Measurements from ENCODE around the gene TEX28. TPM values are rescaled to one million over a fixed set of nuclear protein-coding genes. Genes with fewer than 3 reads are reported as not detected.
"Not testable (repeated sequence)": the region's sequence is repeated elsewhere in the genome, so short reads cannot be mapped to it uniquely, and the experiment has no call there.

TEX28 gene
- polyA plus RNA-seq, 4 donors: not detected

GRCh38 chrX:154312116-154312515 is 17.2 kb upstream of the TEX28 start:
- no peak for DNase-seq (ENCODE audit: low read depth in 4 of 4, low spot score in 3 of 4)

DNA sequence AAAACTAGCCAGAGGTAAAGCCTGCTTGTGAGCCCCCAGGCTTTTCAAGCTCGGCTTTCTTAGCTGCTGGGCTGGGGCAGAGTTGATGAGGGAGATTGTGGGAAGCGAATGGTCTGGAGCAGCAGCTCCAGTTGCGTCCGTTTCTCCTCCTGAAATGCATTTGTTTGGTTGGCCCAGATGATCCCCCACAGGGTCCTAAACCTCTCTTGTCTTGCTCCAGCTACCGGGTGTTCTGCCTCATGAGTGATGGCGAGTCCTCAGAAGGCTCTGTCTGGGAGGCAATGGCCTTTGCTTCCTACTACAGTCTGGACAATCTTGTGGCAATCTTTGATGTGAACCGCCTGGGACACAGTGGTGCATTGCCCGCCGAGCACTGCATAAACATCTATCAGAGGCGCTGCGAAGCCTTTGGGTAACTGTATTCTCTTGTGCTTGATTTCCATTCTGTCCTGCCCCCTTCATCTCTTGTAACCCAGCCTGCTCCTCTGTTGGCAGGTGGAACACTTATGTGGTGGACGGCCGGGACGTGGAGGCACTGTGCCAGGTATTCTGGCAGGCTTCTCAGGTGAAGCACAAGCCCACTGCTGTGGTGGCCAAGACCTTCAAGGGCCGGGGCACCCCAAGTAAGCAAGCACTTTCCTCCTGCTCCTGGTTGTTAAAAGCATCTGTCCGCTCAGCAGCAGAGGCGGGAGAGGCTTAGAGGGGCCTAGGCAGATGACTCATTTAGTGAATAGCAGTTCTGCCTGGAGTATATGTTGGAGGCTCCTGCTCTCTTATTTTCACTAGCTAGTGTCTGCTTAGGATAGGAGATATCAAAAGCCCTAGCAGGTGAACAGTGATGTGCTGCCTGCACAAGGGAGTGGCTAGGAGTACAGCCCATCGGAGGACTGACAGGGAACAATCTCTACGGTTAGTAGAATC is 16.0 kb upstream of the TEX28 start:
- DNase-seq (ENCODE audit: low read depth in 4 of 4, low spot score in 3 of 4): no peak

DNA sequence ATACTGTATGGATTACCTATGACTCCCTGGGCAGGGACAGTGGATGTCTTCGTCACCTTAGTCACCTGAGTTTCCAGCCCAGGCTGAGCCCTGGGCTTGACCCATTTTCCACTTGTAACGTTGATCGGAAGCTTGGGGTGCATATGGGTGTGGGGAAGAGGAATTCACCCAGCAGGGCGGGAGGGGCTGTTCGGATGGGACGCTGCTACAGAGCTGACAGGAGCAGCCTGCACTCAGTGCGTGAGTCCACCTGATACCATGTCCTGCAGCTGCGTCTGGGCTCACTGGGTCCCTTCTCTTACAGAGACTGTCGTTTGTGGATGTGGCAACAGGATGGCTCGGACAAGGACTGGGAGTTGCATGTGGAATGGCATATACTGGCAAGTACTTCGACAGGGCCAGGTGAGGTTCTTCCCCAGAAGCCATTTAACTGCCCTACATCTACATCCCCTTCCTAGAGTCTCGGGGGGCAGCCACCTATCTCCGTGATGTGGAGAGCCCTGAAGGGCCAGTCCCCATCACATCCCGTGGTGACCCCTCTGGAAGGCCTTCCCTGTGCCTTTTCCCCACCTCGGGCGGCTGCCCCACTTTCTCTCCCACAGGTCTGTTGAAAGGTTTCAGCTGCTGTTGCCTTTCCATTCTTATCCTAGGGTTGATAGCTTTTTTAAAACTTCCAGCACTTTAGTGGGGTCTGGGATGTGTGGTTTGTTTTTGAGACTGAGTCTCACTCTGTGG is 14.3 kb upstream of the TEX28 start:
- DNase-seq (ENCODE audit: low read depth in 4 of 4, low spot score in 3 of 4): no peak

DNA sequence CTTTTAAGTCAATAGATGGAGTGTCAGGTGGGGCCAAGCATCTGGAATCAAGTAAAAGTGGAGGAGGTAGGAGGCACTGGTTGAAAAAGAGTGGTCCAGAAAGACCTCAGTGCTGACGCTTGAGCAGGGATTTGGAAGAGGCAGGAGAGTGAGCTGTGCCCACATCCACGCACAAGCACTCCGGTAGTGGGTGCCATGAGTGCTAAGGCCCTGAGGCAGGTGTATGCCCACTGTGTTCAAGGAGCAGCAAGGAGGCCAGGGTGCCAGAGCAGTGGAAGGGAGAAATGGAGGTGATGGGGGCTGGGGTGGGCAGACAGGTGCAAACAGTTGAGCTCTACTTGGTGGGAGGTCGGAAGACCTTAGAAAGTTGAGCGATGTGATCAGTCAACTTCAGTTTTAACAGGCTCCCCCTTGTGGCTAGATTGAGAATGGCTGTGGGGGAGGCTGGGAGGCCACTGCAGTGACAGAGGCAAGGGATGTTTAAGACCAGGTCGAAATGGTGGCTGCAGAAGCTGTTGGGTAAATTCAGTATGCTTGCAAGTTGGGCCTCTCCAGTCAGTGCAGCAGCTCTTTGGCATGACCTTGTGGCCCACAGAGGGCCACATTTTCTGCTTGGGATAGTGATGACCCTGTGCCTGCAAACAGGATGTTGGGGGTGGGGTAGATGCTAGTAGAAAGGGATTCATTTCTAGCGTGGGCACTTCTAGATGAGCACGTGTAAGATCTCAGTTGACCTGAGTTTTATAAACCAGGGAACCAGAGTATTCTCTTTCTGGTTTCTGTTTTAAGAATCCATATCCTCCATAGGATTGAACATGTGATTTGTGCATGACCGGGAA is 13.4 kb upstream of the TEX28 start:
- no peak for DNase-seq (ENCODE audit: low read depth in 4 of 4, low spot score in 3 of 4)

- no peak for DNase-seq (ENCODE audit: low read depth in 4 of 4, low spot score in 3 of 4)
These were observed 12.3 kb upstream of the TEX28 start for GRCh38 chrX:154307202-154307601.

DNA sequence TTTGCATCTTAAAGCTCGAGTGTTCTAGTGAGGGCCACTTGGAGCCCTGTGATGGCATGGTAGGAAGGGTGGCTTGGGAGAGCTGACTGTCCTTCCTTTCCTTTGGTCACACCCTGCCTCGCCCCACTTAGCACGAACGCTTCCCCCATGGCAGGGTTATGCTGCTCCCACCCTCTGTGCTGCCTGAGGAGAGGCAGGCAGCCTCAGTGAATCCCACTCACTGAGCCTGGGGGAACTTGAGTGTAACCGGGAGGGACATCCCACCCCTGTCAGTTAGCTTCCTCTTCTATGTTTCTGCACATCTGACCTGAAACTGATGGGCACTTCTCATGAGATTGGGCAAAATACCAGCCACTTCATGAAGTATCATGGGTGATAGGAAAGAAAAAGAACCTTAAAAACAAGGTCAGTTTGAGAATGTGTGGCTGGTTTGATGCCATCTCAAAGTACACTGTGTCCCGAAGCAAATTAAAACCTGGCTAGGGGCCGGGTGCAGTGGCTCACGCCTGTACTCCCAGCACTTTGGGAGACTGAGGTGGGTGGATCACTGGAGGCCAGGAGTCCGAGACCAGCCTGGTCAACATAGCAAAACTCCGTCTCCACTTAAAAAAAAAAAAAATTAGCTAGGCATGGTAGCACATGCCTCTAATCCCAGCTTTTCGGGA is 10.7 kb upstream of the TEX28 start:
- DNase-seq (ENCODE audit: low read depth in 4 of 4, low spot score in 3 of 4): no peak

DNA sequence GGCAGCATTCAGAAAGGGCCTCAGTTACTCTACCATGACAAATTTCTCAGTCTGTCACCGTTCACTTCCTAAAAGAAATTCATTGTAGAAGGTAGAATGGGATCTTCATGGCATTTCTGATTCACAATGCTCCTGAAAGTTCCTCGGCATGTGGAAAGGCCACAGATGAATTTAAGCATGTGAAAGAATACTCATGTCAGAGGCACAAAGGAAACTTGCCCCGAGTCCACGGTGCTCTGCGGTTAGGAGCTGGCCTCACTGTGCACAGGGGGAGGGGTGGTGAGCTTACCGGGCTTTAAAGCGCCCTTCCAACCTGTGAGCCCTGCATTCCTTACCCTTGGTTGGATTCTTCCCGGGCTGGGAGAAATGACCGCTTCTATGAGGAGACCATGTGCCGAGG is 9.9 kb upstream of the TEX28 start:
- no peak for DNase-seq (ENCODE audit: low read depth in 4 of 4, low spot score in 3 of 4)

GRCh38 chrX:154303476-154303875 is 8.6 kb upstream of the TEX28 start:
- DNase-seq (ENCODE audit: low read depth in 4 of 4, low spot score in 3 of 4): no peak

GRCh38 chrX:154302998-154303397 is 8.1 kb upstream of the TEX28 start:
- not testable (repeated sequence) for DNase-seq (ENCODE audit: low read depth in 4 of 4, low spot score in 3 of 4)

GRCh38 chrX:154300816-154301215 is 5.9 kb upstream of the TEX28 start:
- DNase-seq (ENCODE audit: low read depth in 4 of 4, low spot score in 3 of 4): no peak

DNA sequence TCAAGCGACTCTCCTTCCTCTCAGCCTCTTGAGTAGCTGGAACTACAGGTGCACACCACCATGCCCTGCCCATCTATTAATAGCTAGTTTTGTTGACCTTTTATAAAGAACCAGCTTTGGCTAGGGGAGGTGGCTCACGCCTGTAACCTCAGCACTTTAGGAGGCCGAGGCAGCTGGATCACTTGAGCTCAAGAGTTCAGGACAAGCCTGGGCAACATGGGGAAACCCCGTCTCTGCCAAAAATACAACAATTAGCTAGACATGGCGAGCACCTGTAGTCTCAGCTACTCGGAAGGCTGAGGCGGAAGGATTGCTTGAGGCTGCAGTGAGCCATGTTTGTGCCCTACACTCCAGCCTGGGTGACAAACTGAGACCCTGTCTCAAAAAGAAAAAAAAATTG is 3.4 kb upstream of the TEX28 start:
- no peak for DNase-seq (ENCODE audit: low read depth in 4 of 4, low spot score in 3 of 4)

DNA sequence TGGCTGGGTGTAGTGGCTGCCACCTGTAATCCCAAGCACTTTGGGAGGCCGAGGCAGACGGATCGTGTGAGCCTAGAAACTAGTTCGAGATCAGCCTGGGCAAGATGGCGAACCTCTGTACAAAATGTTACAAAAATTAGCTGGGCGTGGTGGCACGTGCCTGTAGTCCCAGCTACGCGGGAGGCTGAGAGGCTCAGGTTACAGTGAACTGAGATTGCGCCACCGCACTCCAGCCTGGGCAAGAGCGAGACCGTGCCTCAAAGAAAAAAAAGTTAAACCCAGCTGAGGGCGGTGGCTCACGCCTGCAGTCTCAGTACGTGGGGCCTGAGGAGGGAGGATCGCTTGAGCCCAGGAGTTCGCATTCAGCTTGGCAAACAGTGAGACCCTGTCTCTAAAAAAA is 1.8 kb upstream of the TEX28 start:
- no peak for DNase-seq (ENCODE audit: low read depth in 4 of 4, low spot score in 3 of 4)

- DNase-seq (ENCODE audit: low read depth in 4 of 4, low spot score in 3 of 4): no peak
These were observed 863 bp upstream of the TEX28 start, which contains the start of gene TKTL1 for GRCh38 chrX:154295664-154296310. Gene TKTL1, plus strand, starts transcription at chrX:154295795. Its CDS starts 65 bp downstream, at chrX:154295860.

DNA sequence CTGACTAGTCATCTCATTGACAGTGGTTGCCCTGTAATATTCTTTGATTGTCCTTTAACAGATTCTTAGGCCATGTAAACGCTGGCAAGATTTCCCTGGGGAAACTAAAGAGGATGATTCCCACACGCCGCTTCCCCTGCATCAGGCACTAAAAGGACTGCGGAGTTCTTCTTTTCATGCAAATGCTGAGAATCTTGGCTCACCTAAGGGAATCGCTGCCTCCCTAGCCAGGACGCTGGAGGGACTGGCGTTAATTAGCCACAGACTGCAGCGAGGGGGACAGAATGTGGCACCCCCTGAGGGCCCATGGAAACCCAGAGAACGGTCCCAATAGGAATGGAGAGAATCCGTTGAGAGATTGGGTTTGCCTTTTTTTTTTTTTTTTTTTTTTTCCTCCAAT is 8.5 kb downstream of the TEX28 start:
- DNase-seq (ENCODE audit: low read depth in 4 of 4, low spot score in 3 of 4): not testable (repeated sequence)

DNA sequence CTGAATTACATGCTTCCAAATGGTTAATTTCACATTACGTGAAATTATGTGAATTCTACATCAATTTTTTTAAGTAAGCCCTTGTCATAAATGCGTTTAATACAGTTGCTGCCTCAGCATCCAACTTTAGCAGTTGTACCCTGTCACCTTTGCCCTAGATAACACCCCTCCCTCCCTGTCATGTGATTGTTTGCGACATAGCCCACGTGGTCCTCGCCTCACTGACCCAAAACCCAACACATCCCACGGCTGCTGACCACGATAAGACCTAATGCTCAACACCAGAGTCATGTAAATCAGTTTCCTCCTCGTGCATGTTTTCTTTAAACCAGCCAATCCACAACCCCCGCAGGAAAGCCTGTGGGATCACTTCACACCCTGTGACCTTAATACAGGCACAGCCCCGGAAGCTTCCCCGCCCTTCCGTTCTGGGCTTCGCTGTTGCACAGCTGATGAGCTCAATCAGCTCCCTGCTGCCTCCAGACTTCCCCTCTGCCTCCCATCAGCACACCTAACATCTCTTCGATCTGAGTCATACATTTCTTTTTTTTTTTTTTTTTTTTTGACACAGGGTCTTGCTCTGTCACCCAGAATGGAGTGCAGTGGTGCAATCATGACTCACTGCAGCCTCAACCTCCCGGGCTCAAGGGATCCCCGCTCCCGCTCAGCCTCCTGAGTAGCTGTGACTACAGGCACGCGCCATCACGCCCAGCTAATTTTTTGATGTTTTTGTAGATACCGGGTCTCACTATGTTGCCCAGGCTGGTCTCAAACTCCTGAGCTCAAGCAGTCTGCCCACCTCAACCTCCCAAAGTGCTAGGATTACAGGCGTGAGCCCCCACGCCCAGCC is 10.2 kb downstream of the TEX28 start:
- not testable (repeated sequence) for DNase-seq (ENCODE audit: low read depth in 4 of 4, low spot score in 3 of 4)

GRCh38 chrX:154269245-154269644 is 25.7 kb downstream of the TEX28 start:
- DNase-seq (ENCODE audit: low read depth in 4 of 4, low spot score in 3 of 4): not testable (repeated sequence)

GRCh38 chrX:154263072-154263471 is 31.9 kb downstream of the TEX28 start:
- DNase-seq (ENCODE audit: low read depth in 4 of 4, low spot score in 3 of 4): not testable (repeated sequence)

DNA sequence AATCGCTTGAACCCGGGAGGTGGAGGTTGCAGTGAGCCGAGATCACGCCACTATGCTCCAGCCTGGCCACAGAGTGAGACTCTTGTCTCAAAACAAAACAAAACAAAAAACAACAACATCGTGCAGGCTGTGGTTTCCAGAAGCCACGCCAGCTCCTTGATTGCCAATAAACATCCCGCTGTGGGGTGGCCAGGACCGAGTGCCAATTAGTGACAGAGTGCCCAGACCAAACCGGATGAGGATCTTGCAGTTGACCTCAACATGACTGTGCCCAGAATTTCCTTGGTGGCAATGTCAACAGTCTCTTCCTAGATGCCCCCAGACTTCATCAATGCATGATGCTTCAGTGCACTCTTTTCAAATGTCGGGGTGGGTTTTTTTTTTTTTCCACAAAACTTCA is 36.2 kb downstream of the TEX28 start:
- DNase-seq (ENCODE audit: low read depth in 4 of 4, low spot score in 3 of 4): not testable (repeated sequence)

- not testable (repeated sequence) for DNase-seq (ENCODE audit: low read depth in 4 of 4, low spot score in 3 of 4)
These were observed 37.6 kb downstream of the TEX28 start, which contains the start of gene OPN1MW3 for GRCh38 chrX:154257282-154257681. Gene OPN1MW3, plus strand, starts transcription at chrX:154257582. Its CDS starts 38 bp downstream, at chrX:154257620.

All from left renal pelvis (tissue), 4 donors.